ENCODE measurements around the gene CFAP119.
A peak's percentile ranks its signal among the peaks of the same experiment; 100 is the strongest.
"Not testable (repeated sequence)": the region's sequence is repeated elsewhere in the genome, so short reads cannot be mapped to it uniquely, and the experiment has no call there.

CFAP119 gene

DNA sequence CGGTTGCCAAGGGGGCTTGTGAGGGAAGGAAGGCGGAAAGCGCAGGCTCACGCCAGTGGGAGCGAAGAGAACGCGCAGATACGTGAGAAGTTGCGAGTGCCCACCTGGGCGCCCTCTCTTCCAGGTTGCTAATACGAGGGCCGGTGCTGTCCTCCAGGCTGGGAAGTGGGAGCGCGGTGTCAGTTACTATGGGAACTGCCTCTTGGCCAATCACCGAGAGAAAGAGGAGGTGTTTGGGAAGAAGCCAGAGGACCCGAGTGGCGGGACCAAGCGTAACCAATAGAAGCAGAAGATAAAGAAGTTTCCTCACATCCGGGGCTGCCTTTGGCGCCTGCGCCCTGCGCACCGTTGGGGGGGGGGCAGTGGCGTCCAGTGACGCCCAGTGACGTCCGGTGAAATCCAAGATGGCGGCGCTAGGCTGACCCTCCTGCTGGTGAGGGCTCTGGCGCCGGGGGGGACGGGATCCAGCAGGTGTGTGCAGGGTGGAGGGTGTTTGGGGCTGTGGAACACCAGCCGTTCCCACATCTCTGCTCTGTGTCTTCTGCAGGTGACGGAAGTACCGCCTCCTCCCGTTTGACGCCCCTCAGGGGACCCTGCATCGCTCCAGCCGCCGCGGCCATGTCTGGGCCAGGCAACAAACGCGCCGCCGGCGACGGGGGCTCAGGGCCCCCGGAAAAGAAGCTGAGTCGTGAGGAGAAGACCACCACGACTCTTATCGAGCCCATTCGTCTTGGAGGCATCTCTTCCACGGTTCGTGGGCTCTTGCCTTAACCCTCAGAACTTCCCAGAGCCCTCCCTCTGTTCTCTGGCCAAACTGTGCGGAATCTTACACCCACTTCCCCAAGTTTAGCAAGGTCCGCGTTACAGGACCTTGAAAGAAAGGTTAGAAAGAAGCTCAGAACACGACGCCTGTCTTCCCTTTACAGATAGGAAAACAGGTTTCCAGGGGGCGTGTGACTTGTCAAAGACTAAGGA is at the start of gene CFAP119, which contains the start of gene RNF40:
TSS of gene CFAP119 (minus strand) at position 135 of the 975 bp plus-strand sequence. CDS start 314 bp downstream, outside the sequence.
TSS of gene RNF40 (plus strand) at position 395 of the 975 bp plus-strand sequence. CDS start at position 619, 224 bp downstream.
- peak; percentile 94 for DNase-seq

DNA sequence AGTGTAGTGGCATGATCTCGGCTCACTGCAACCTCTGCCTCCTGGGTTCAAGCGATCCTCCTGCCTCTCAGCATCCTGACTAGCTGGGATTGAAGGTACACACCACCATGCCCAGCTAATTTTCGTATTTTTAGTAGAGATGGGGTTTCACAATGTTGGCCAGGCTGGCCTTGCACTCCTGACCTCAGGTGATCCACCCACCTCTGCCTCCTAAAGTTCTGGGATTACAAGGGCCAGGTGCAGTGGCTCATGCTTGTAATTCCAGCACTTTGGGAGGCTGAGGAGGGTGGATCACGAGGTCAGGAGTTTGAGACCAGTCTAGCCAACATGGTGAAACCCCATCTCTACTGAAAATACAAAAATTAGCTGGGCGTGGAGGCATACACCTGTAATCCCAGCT is 47.8 kb upstream of the CFAP119 start:
- DNase-seq = not testable (repeated sequence)

DNA sequence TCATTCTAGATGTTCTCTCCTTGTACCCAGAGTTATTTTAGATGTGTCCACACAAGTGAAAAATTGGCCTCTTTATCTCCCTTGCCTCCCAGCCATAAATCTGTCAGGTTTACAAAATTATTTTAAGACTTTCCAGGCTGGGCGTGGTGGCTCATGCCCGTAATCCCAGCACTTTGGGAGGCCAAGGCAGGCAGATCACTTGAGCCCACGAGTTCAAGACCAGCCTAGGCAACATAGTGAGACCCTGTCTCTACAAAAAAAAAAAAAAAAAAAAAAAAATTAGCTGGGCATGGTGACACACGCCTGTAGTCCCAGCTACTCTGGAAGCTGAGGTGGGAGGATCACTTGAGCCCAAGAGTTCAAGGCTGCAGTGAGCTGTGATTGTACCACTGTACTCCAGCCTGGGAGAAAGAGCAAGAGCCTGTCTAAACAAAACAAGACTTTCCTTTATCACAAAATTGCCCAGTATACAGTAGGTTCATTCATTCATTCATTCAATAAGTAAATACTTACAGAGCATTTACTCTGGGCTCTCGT is 47.1 kb upstream of the CFAP119 start:
- not testable (repeated sequence) for DNase-seq

DNA sequence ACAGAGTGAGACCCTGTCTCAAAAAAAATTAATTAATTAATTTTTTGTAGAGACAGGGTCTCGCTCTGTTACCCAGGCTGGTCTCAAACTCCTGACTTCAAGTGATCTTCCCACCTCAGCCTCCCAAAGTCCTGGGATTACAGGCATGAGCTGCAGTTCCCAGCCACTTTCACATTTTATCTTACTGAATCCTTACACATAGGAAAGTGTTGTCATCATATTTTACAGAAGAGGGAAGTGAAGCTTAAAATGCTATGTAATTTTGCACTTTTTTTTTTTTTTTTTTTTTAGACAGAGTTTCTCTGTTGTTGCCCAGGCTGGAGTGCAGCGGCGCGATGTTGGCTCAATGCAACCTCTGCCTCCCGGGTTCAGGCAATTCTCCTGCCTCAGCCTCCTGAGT is 46.3 kb upstream of the CFAP119 start:
- DNase-seq = no peak

DNA sequence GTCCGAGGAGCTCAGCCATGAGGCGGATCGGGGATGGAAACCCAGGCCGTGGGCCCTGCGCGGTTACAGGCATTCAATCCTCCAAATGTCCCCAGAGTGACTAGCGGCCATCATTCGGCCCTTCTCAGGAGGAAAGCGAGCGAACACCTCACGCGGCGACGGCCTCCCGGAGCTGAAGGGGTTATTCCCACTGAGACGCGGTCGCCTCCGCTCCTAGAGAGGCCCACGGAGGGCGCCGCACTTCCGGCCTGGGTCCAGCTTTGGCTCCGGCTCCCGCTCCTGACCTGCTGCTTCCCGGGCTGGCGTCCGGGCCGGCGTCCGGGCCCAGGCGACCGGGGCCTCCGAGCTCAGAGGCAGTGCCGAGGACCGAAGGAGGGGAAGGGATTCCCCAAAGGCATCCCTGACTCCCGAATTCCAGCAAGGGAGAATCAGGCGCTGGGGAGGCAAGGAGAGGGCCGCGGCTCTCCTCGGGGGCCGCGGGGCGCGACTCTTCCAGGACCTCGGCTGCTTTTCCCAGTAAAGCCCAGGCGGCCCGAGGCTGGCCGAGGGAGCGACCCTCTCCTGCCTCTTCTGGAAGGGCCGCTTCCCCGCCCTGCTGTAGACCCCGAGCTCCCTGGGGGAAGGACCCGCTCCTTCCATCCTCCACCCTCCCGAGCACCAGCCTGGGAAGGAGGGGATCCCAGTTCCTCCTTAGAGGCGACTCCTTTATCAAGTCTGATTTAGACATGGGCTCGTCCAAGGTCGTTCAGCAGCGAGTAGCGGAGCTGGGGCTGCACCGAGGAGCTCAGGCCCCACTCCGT is 43.7 kb upstream of the CFAP119 start:
- DNase-seq = peak; percentile 55

DNA sequence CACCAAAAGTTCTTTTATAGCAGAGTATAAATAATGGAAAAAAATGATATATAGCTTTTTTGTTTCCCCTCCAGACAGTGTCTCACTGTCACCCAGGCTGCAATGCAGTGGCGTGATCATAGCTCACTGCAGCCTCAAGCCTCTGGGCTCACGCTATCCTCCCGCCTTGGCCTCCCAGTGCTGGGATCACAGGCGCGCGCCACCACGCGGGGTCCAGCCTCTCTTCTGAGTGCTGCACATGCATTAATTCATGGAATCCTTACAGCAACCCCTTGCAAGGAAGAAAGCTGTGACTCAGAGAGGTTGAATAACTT is 43.2 kb upstream of the CFAP119 start:
- DNase-seq = no peak

DNA sequence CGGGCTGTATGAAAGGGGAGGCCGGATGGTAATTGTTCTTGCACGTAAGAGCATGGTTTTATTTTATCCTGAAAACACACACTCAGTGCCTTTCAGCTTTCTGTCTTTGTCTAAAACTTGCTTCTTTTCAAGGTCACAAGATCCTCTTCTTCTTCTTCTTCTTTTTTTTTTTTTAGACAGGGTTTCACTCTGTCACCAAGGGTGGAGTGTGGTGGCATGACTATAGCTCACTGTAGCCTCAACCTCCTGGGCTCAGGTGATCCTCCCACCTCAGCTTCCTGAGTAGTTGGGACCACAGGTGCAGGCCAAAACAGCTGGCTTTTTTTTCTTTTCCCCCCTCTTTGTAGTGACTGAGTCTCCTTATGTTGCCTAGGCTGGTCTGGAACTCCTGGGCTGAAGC is 41.1 kb upstream of the CFAP119 start:
- no peak for DNase-seq

DNA sequence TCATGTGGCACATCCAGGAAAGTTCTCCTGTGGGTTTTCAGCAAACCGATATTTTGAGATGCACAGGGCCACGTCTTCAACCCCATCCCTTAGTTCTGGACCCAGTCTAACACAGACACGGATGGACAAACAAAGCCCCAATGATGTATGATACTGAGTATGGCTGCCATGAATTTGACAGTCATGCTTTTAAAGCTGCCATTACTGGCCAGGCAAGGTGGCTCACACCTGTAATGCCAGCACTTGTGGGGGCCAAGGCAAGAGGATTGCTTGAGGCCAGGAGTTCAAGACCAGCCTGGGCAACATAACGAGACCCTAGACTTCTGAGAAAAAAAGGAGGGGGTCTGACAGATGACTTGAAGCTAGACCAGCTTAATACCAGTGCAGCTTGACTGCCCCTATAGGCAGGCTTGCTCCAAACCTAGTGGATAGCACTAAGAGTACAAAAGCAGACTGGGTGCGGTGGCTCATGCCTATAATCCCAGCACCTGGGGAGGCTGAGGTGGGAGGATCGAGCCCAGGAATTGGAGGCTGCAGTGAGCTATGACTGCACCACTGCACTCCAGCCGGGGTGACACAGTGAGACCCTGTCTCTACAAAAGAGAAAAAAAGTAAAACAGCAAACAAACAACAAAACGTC is 35.9 kb upstream of the CFAP119 start:
- no peak for DNase-seq

DNA sequence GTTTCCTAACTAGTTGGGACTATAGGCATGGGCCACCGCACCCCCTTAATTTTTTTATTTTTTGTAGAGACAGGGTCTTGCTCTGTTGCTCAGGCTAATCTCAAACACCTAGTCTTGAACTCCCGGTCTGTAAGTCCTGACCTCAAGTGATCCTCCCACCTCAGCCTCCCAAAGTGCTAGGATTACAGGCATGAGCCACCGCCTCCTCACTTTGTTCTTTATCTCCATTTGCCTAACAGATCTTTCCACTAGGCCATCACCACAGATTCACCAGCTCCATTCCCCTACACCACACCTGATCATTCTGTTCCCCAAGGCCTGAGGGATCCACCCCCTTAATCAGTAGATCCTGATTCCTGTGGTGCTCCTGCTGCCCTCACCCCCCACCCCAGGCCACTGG is 32.8 kb upstream of the CFAP119 start:
- DNase-seq = no peak

DNA sequence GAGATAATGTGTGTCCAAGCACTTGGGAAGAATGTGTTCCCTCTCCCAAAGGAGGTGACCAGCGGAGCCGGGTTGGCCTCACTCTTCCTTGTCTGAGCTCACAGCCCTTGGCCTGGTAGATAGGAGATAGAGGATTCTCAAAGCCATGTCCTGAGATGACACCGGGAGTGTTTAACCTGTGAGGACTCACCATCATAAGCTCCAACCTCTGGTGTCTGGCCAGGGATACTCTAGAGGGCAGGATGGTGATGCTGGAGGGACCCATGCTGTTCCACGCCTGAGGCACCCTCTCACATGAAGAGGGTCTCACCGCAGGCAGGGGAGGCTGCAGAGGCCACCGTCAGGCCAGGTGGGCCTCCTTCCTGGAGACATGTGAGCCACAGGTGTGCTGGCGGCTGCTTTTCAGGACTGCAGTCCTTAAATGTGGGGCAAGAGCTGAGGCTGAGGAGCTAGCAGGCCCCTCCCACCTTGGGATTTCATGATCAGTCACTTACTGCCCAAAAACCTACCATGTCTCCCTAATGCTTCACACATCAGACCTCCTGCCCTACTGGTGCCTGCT is 31.7 kb upstream of the CFAP119 start:
- DNase-seq = no peak

DNA sequence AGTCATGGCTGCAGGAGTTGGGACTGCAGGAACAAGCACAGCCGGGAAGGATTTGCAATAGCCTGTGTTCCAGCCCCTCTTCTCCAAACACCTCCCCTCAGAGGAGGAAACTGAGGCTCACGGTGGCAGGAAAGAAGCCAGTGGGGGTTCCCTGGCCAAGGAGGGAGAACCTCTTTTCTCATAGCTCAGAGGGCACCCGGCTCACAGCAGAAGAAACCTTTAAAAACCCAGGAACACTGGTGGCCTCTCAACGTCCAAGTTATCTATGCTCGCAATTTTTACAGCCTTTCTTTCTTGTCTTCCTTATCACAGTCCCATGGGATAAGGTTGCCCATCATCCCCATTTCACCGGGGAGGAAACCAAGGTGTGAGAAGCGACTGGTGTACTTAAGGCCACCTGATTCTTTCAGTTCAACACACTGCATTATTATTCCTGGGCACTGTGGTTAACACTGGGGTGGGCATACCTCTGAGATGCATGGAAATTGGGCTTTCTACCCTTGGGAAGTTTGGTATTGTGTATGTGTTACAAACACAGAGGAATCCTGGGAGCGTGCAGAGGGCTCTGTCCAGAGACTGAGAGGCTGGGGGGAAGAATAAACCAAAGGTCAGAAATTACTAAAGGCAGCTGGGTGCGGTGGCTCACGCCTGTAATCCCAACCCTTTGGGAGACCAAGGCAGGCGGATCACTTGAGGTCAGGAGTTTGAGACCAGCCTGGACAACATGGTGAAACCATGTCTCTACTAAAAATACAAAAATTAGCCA is 25.9 kb upstream of the CFAP119 start:
- DNase-seq = no peak

DNA sequence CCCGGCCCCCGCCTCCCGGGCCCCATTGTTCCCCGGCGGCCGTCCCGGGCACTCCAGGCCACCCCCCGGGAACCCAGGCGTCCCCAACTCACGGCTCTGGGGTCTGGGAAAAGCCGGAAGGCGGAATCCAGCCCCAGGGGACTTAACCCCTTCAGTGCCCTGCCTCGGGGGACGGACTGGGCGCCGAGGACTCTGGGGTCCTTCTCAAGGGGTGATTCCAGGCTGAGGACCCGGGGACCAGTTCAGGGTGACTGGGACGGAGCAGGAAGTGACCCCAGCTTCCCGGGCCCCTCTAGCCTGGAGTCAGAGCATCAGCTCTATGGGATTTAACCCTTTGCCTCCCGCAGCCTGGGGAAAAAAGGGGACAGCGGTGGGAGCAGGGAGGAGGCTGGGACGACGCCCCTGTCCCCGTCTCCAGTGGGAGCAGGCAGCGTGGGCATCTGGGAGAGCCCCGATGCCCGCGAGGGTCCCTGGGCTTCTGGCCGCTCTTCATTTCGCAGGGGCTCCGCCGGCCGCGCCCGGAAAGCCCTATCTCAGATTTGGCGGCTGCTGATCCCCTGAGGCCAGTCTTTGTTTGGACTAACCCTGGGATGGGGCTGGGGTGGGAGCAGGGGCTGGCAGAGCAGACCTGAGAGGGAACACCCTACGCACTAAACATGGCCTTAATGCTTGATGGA is 25.2 kb upstream of the CFAP119 start, which contains the start of gene ZNF629:
TSS of gene ZNF629 (minus strand) at position 270 of the 677 bp plus-strand sequence. CDS start 2,723 bp downstream, outside the sequence.
- DNase-seq = no peak

DNA sequence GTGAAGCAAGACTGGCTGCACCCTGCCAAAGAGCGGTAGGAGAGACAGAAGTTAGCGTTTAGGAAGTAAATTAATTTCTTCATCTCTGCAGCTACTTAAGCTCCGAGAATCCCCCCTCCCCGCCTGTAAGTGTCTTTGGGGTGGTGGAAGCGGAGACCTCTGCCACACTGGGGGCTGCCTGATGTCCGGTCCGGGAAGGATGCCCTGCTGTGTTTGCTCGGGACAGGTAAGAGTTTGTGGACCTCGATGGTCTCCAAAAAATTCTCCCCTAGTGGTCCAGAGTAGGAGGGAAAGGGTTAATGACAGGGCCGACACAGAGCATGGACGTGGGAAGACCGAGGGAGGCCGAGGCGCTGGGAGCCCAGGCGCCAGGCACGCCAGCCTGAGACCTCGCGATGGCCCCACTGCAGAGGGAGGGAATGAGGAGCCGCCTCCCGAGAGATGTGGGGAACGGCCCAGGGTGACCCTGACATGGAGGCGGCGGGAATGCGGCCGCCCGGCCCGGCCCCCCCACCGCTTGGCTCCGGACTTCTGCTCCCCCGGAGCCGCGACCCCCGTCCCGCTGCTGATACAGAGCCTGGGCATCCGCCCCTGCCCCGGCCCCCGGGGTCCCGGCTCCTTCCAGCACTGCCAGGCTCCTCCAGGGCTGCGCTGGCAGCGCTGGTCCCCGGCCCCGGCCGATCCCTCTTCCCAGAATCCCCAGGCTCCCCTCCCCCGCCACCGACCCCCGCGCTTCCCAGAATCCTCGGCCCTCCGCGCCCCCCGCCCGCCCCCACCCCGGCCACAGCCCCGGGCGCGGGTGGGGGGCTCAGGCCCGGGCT is 24.5 kb upstream of the CFAP119 start:
- DNase-seq = no peak

DNA sequence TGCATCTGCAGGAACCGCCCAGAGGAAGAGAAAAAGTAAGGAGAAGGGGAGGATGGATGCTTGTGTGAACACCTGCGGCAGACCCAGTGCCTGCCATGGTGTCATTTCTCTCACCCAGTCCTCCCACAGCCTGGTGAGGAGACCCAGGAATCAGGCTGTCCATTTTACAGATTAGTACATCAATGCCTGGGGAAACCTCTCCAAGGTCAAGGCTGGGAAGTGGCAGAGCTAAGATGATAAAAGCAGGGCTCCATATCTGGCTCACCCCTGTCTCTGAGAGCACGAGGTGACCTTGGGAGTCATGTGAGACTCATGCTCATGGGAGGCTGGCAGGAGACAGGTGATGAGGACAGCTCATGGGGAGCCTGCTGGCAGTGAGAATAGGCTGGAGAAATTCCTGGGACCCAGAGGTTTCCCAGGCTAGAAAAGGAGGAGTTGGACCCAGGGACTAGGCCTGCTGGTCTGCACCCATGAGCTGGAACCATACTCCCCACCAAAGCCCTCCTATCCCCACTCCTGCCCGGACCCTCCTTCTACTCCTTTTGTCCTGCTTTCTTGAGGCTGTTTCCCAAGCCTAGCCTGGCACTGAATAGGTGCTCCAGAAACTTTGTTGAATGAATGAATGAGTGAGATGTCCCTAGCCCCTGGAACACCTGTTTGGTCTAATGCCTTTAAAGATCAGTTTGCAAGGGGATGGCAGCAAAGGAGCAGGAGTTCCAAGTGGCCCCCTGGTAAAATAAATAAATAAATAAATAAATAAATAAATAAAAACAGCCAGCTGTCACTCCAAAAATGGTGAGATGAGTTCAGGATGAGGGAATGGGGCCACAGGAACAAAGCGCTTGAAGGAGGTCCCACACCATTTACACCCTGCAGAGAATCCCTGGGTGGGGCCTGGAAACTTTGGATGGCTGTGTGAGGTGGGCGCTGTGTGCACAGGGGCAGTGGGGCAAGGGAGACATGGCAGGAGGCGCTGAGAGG is 23.6 kb upstream of the CFAP119 start:
- no peak for DNase-seq

DNA sequence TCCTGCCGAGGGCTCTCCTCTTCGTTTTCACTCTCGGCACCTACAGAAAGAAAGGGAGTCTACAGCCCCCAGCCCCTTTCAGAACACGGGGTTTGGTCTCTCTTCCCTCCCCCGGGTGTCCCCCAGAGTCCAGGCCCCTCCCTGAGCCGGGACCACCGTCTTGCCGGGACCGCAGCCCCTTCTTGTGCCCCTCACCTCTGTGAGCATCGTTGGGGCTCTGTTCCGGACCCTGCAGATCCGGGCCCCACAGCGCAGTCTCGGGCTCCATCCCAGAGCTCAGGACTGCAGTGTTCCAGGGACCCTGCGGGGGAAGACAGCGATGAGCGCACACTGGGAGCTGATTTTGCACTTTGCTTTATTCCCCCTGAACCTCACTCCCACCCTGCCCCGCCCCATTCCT is 22.4 kb upstream of the CFAP119 start:
- no peak for DNase-seq

DNA sequence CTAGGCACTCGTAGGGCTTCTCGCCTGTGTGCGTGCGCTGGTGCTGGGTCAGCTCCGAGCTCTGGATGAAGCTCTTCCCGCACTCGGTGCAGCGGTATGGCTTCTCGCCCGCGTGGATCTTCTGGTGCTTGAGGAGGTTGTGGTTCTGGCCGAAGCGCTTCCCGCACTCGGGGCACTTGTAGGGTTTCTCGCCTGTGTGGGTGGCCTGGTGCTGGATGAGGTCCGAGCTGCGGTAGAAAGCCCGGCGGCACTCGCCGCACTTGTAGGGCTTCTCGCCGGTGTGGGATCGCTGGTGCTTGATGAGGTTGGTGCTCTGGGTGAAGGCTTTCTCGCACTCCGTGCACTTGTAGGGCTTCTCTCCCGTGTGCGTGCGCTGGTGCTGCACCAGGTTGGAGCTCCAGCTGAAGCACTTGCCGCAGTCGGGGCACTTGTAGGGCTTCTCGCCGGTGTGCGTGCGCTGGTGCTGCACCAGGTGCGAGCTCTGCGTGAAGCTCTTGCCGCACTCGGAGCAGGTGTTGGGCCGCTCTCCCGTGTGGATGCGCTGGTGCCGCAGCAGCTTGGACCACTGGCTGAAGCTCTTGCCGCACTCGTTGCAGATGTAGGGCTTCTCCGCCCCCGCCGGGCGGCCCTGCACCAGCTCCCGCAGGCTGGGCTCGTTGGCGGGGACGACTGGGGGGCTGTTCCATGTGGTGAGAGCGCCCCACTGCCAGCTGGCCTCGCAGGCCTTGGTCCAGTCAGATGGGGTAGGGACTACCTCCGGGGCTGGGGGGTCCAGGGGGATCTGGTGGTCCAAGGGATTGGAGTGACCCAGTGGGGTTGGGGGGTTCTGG is 21.6 kb upstream of the CFAP119 start:
- no peak for DNase-seq

DNA sequence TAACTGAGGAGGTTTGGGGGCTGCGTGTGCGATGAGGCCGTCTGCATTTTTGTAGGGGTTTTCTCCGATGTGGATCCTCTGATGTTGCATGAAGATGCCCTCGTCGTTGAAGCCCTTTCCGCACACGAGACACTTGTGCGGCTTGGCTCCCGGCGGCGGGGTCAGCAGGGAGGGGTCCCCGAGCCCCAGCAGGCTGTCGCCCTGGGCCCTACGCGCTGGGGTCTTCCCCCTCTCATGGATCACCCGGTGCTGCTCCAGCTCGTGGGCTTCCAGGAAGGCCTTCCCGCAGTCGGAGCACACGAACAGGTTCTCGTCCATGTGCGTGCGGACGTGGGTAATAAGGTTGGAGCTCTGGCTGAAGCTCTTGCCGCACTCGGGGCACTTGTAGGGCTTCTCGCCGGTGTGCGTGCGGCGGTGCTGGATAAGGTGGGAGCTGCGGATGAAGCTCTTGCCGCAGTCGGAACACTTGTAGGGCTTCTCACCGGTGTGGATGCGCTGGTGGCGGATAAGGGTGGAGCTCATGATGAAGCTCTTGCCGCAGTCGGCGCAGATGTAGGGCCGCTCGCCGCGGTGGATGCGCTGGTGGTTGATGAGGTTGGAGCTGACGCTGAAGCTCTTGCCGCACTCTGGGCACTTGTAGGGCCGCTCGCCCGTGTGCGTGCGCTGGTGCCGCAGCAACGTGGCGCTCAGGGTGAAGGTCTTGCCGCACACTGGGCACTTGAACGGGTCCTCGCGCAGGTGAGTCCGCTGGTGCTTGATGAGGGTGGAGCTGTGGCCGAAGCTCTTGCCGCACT is 20.8 kb upstream of the CFAP119 start:
- DNase-seq = no peak

All from amniotic stem cell (primary cell).